Measurements from ENCODE around the gene SLC27A5. TPM values are rescaled to one million over a fixed set of nuclear protein-coding genes. Genes with fewer than 3 reads are reported as not detected.

SLC27A5 gene
- total and polyA plus RNA-seq, 2 of the 13 experiments (the other 11 are each of a cell fraction or from before 2014, with no cell fraction given) = 30.3 to 40.2 TPM

- TF ChIP-seq HNRNPLL (IDR thresholded peaks at IDR 0.05; ENCODE audit: low read depth, low read length, poor library complexity, severe bottlenecking) = peak; percentile 76
- TF ChIP-seq, protein P1, sequence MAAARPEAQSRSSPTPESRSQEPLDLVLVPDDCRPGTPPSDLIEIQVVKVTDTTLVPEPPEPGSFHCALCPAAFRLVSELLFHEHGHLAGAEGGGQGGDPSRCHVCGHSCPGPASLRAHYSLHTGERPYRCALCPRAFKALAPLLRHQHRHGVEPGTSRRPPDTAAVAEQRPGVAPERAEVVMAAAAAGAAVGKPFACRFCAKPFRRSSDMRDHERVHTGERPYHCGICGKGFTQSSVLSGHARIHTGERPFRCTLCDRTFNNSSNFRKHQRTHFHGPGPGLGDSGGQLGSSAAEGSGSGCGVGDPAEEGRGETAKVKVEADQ (CRISPR knock-in tag; IDR thresholded peaks at IDR 0.05; ENCODE audit: borderline replicate concordance) = peak; percentile 47; the same call in 1 of the 2 replicates
- TF ChIP-seq, protein P2, sequence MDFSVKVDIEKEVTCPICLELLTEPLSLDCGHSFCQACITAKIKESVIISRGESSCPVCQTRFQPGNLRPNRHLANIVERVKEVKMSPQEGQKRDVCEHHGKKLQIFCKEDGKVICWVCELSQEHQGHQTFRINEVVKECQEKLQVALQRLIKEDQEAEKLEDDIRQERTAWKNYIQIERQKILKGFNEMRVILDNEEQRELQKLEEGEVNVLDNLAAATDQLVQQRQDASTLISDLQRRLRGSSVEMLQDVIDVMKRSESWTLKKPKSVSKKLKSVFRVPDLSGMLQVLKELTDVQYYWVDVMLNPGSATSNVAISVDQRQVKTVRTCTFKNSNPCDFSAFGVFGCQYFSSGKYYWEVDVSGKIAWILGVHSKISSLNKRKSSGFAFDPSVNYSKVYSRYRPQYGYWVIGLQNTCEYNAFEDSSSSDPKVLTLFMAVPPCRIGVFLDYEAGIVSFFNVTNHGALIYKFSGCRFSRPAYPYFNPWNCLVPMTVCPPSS (IDR thresholded peaks at IDR 0.05) = no peak
- TF ChIP-seq RAD21 (CRISPR knock-in tag; IDR thresholded peaks at IDR 0.05) = peak; percentile 20; the same call in 1 of the 2 replicates
- TF ChIP-seq GMEB2 (CRISPR knock-in tag; IDR thresholded peaks at IDR 0.05; ENCODE audit: low read depth) = 0 out of 2 replicates have a peak, but pooled peaks have one; percentile 18
- TF ChIP-seq FOXP1 (IDR thresholded peaks at IDR 0.05) = no peak
- TF ChIP-seq FOXP1 (CRISPR knock-in tag; IDR thresholded peaks at IDR 0.05) = no peak
- 0 out of 2 replicates have a peak, but pooled peaks have one; percentile 3 for TF ChIP-seq BORCS8-MEF2B (CRISPR knock-in tag; IDR thresholded peaks at IDR 0.05)
- TF ChIP-seq REXO4 (CRISPR knock-in tag; IDR thresholded peaks at IDR 0.05; ENCODE audit: borderline replicate concordance) = no peak
- TF ChIP-seq, protein P3, sequence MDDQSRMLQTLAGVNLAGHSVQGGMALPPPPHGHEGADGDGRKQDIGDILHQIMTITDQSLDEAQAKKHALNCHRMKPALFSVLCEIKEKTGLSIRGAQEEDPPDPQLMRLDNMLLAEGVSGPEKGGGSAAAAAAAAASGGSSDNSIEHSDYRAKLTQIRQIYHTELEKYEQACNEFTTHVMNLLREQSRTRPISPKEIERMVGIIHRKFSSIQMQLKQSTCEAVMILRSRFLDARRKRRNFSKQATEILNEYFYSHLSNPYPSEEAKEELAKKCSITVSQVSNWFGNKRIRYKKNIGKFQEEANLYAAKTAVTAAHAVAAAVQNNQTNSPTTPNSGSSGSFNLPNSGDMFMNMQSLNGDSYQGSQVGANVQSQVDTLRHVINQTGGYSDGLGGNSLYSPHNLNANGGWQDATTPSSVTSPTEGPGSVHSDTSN (CRISPR knock-in tag; IDR thresholded peaks at IDR 0.05; ENCODE audit: borderline replicate concordance) = no peak
- TF ChIP-seq NFE2L1 (CRISPR knock-in tag; IDR thresholded peaks at IDR 0.05; ENCODE audit: borderline replicate concordance) = 0 out of 2 replicates have a peak, but pooled peaks have one; percentile 15
- peak; percentile 77; the same call in 1 of the 2 replicates for TF ChIP-seq ZNF607 (CRISPR knock-in tag; IDR thresholded peaks at IDR 0.05; ENCODE audit: borderline replicate concordance)
- no peak for TF ChIP-seq ZBED4 (CRISPR knock-in tag; IDR thresholded peaks at IDR 0.05; ENCODE audit: borderline replicate concordance)
- TF ChIP-seq RFX1 (IDR thresholded peaks at IDR 0.05) = no peak
- TF ChIP-seq ZNF460 (CRISPR knock-in tag; IDR thresholded peaks at IDR 0.05; ENCODE audit: borderline replicate concordance) = no peak
- TF ChIP-seq SRSF4 (IDR thresholded peaks at IDR 0.05; ENCODE audit: low read depth, low read length, poor library complexity, severe bottlenecking) = peak; percentile 87
- TF ChIP-seq ZSCAN25 (CRISPR knock-in tag; IDR thresholded peaks at IDR 0.05) = no peak
- TF ChIP-seq SUZ12 (IDR thresholded peaks at IDR 0.05; ENCODE audit: low read depth, low read length) = no peak
- no peak for TF ChIP-seq ZNF17 (CRISPR knock-in tag; IDR thresholded peaks at IDR 0.05)
Observed at GRCh38 chr19:58554494-58555368, 42.9 kb upstream of the SLC27A5 start, which contains the start of gene CHMP2A (continued).

Data from HepG2 (cell line).